ENCODE results near the gene PORCN. TPM values are rescaled to one million over a fixed set of nuclear protein-coding genes. Genes with fewer than 3 reads are reported as not detected.
A peak's percentile ranks its signal among the peaks of the same experiment; 100 is the strongest.
"Not testable (repeated sequence)": the region's sequence is repeated elsewhere in the genome, so short reads cannot be mapped to it uniquely, and the experiment has no call there.

The PORCN gene
- polyA plus RNA-seq, 1 donor (not counting 4 experiments of a cell fraction or from before 2014, with no cell fraction given) = 52.2 TPM

DNA sequence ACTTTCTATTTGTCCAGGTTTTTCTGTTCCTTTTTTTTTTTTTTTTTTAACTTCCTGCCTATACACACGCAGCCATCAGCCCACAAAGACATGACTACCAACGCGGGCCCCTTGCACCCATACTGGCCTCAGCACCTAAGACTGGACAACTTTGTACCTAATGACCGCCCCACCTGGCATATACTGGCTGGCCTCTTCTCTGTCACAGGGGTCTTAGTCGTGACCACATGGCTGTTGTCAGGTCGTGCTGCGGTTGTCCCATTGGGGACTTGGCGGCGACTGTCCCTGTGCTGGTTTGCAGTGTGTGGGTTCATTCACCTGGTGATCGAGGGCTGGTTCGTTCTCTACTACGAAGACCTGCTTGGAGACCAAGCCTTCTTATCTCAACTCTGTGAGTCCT lies 14.9 kb downstream of the PORCN start:
- H3K4me1 ChIP-seq (ENCODE audit: control insufficient read depth, extremely low read depth, insufficient read depth, low read length) = peaks cover 3% of the 10 kb centered on the region

DNA sequence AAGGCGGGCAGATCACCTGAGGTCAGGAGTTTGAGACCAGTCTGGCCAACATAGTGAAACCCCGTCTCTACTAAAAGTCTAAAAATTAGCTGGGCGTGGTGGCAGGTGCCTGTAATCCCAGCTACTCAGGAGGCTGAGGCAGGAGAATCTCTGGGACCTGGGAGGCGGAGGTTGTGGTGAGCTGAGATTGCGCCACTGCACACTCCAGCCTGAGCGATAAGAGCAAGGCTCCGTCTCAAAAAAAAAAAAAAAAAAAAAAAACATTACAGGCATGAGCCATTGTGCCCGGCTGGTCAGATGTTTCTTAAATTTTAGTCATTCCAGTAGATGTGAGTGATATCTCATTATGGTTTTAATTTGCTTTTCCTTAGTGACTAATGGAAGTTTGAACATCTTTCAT lies 17.1 kb downstream of the PORCN start:
- DNase-seq (ENCODE audit: low read depth, low spot score); H4K20me1 ChIP-seq (ENCODE audit: control insufficient read depth, extremely low read depth, insufficient read depth, low read length); H3K4me3 ChIP-seq (ENCODE audit: control insufficient read depth in 2 of 3, extremely low read depth in 1 of 3, insufficient read depth in 2 of 3, low read depth in 1 of 3, low read length in 3 of 3); FAIRE-seq; H2AFZ ChIP-seq (ENCODE audit: control insufficient read depth, low read length); H3K4me1 ChIP-seq (ENCODE audit: control insufficient read depth, extremely low read depth, insufficient read depth, low read length); H3K4me2 ChIP-seq (ENCODE audit: control insufficient read depth, extremely low read depth, insufficient read depth, low read depth, low read length); H3K27ac ChIP-seq (ENCODE audit: control insufficient read depth, insufficient read depth, low read length); H3K9ac ChIP-seq (ENCODE audit: control insufficient read depth, extremely low read depth, insufficient read depth, low read length); dilution Hi-C loops (cut with MboI; ENCODE audit: extremely low pct_ligation_motif_present, low sequenced_read_pairs); H3K27me3 ChIP-seq (ENCODE audit: control insufficient read depth, extremely low read depth, insufficient read depth, low read length); H3K9me3 ChIP-seq (ENCODE audit: control insufficient read depth, low read depth, low read length); H3K9me1 ChIP-seq (ENCODE audit: control insufficient read depth, extremely low read depth, insufficient read depth, low read length): not testable (repeated sequence)
- Histone ChIP-seq H3K36me3 (ENCODE audit: control insufficient read depth in 2 of 2, extremely low read depth in 1 of 2, insufficient read depth in 2 of 2, low read length in 2 of 2) (peaks cover 9 to 24% of the 10 kb centered on the region in 2 experiments), H3K79me2 (ENCODE audit: control insufficient read depth, insufficient read depth, low read length) (peaks cover 23% of the 10 kb centered on the region)

More for the DNA sequence above, 14.9 kb downstream of the PORCN start:
- FAIRE-seq (no peak), DNase-seq (ENCODE audit: low read depth, low spot score) (no peak)
- Histone ChIP-seq H3K4me2 (ENCODE audit: control insufficient read depth, extremely low read depth, insufficient read depth, low read depth, low read length) (no peak overlapping the region), H3K27ac (ENCODE audit: control insufficient read depth, insufficient read depth, low read length) (no peak overlapping the region), H3K36me3 (ENCODE audit: control insufficient read depth in 2 of 2, extremely low read depth in 1 of 2, insufficient read depth in 2 of 2, low read length in 2 of 2) (peaks cover 9 to 24% of the 10 kb centered on the region in 2 experiments), H3K9me1 (ENCODE audit: control insufficient read depth, extremely low read depth, insufficient read depth, low read length) (no peaks in the 10 kb centered on the region), H3K27me3 (ENCODE audit: control insufficient read depth, extremely low read depth, insufficient read depth, low read length) (no peaks in the 10 kb centered on the region), H3K9ac (ENCODE audit: control insufficient read depth, extremely low read depth, insufficient read depth, low read length) (no peak overlapping the region), H3K4me3 (ENCODE audit: control insufficient read depth in 2 of 3, extremely low read depth in 1 of 3, insufficient read depth in 2 of 3, low read depth in 1 of 3, low read length in 3 of 3) (no peak overlapping the region), H4K20me1 (ENCODE audit: control insufficient read depth, extremely low read depth, insufficient read depth, low read length) (no peaks in the 10 kb centered on the region), H3K79me2 (ENCODE audit: control insufficient read depth, insufficient read depth, low read length) (peaks cover 23% of the 10 kb centered on the region), H3K9me3 (ENCODE audit: control insufficient read depth, low read depth, low read length) (peaks cover 2% of the 10 kb centered on the region), H2AFZ (ENCODE audit: control insufficient read depth, low read length) (no peak overlapping the region)
- dilution Hi-C loops (cut with MboI; ENCODE audit: extremely low pct_ligation_motif_present, low sequenced_read_pairs) = no loop called here
- no peak for TF ChIP-seq EZH2 (IDR thresholded peaks at IDR 0.05; ENCODE audit: low read length)
- TF ChIP-seq, protein P1, sequence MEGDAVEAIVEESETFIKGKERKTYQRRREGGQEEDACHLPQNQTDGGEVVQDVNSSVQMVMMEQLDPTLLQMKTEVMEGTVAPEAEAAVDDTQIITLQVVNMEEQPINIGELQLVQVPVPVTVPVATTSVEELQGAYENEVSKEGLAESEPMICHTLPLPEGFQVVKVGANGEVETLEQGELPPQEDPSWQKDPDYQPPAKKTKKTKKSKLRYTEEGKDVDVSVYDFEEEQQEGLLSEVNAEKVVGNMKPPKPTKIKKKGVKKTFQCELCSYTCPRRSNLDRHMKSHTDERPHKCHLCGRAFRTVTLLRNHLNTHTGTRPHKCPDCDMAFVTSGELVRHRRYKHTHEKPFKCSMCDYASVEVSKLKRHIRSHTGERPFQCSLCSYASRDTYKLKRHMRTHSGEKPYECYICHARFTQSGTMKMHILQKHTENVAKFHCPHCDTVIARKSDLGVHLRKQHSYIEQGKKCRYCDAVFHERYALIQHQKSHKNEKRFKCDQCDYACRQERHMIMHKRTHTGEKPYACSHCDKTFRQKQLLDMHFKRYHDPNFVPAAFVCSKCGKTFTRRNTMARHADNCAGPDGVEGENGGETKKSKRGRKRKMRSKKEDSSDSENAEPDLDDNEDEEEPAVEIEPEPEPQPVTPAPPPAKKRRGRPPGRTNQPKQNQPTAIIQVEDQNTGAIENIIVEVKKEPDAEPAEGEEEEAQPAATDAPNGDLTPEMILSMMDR (optimal IDR thresholded peaks at IDR 0.05 in 1 of 3, IDR thresholded peaks at IDR 0.05 in 1 of 3, conservative IDR thresholded peaks at IDR 0.05 in 1 of 3; ENCODE audit: extremely low read depth in 1 of 3, insufficient read depth in 2 of 3, low read length in 3 of 3) = no peak

DNA sequence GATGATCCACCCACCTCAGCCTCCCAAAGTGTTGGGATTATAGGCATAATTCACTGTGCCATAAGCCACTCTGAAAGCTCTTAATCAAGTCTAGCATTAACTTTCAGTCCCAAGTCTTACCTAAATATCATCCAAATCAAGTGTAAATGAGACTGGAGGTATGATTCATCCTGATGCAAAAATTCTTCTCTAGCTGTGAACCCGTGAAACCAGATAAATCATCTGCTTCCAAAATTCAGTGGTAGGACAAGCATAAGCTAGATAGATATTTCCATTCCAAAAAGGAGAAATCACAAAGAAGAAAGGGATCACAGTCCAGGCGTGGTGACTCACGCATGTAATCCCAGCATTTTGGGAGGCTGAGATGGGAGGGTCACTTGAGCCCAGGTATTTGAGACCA lies 21.9 kb downstream of the PORCN start:
- Histone ChIP-seq H3K27me3 (ENCODE audit: control insufficient read depth, extremely low read depth, insufficient read depth, low read length) (no peaks in the 10 kb centered on the region), H3K4me3 (ENCODE audit: control insufficient read depth in 2 of 3, extremely low read depth in 1 of 3, insufficient read depth in 2 of 3, low read depth in 1 of 3, low read length in 3 of 3) (no peak overlapping the region), H3K9ac (ENCODE audit: control insufficient read depth, extremely low read depth, insufficient read depth, low read length) (peak overlapping the region; percentile 63), H2AFZ (ENCODE audit: control insufficient read depth, low read length) (no peak overlapping the region), H3K36me3 (ENCODE audit: control insufficient read depth in 2 of 2, extremely low read depth in 1 of 2, insufficient read depth in 2 of 2, low read length in 2 of 2) (peaks cover 6 to 17% of the 10 kb centered on the region in 2 experiments), H3K4me1 (ENCODE audit: control insufficient read depth, extremely low read depth, insufficient read depth, low read length) (peaks cover 21% of the 10 kb centered on the region), H4K20me1 (ENCODE audit: control insufficient read depth, extremely low read depth, insufficient read depth, low read length) (no peaks in the 10 kb centered on the region), H3K79me2 (ENCODE audit: control insufficient read depth, insufficient read depth, low read length) (no peaks in the 10 kb centered on the region), H3K4me2 (ENCODE audit: control insufficient read depth, extremely low read depth, insufficient read depth, low read depth, low read length) (no peak overlapping the region), H3K9me3 (ENCODE audit: control insufficient read depth, low read depth, low read length) (no peaks in the 10 kb centered on the region), H3K9me1 (ENCODE audit: control insufficient read depth, extremely low read depth, insufficient read depth, low read length) (no peaks in the 10 kb centered on the region), H3K27ac (ENCODE audit: control insufficient read depth, insufficient read depth, low read length) (peak overlapping the region; percentile 92)
- dilution Hi-C loops (cut with MboI; ENCODE audit: extremely low pct_ligation_motif_present, low sequenced_read_pairs) = no loop called here
- DNase-seq (ENCODE audit: low read depth, low spot score) (no peak), FAIRE-seq (peak; percentile 29)
- no peak for TF ChIP-seq EZH2 (IDR thresholded peaks at IDR 0.05; ENCODE audit: low read length)
- TF ChIP-seq, protein P1 (optimal IDR thresholded peaks at IDR 0.05 in 1 of 3, IDR thresholded peaks at IDR 0.05 in 1 of 3, conservative IDR thresholded peaks at IDR 0.05 in 1 of 3; ENCODE audit: extremely low read depth in 1 of 3, insufficient read depth in 2 of 3, low read length in 3 of 3) = no peak

Data from keratinocyte (primary cell).